Neural cell (in vitro differentiated cells): ENCODE results near the gene PRKAB1. TPM values are rescaled to one million over a fixed set of nuclear protein-coding genes. Genes with fewer than 3 reads are reported as not detected.

Experiments used
- H2AFZ ChIP-seq: fragments of 200-600, 300-800 bp; sonication (generic), shearing (Covaris generic); 2 replicates; pipeline ENCODE4 v1.6.0; 2014; ENCODE audit warnings: low read depth, mild to moderate bottlenecking, antibody characterized with exemption, low read length, moderate library complexity
- H3F3A ChIP-seq: fragments of 200-600 bp; shearing (Covaris generic); 2 replicates; pipeline ENCODE4 v1.6.1; 2016; ENCODE audit warnings: mild to moderate bottlenecking, moderate library complexity, mixed read lengths, antibody characterized with exemption, low read length; ENCODE audit not compliant: insufficient read depth, poor library complexity, severe bottlenecking
- H3K27ac ChIP-seq: fragments of 200-600, 300-800 bp; sonication (generic), shearing (Covaris generic); 2 replicates; pipeline ENCODE4 v1.5.1; 2014; ENCODE audit warnings: mild to moderate bottlenecking, low read length, moderate library complexity
- H3K27me3 ChIP-seq: fragments of 300-800, 200-600 bp; sonication (generic), shearing (Covaris generic); 2 replicates; pipeline ENCODE4 v1.6.0; 2014; ENCODE audit warnings: mild to moderate bottlenecking, low read depth, low read length, moderate library complexity; ENCODE audit not compliant: insufficient read depth
- H3K36me3 ChIP-seq: fragments of 300-800, 200-600 bp; sonication (generic), shearing (Covaris generic); 2 replicates; pipeline ENCODE4 v1.5.1; 2014; ENCODE audit warnings: mild to moderate bottlenecking, antibody characterized with exemption, low read length, moderate library complexity; ENCODE audit not compliant: insufficient read depth
- H3K4me2 ChIP-seq: fragments of 300-800, 200-600 bp; sonication (generic), shearing (Covaris generic); 2 replicates; pipeline ENCODE4 v1.6.0; 2014; ENCODE audit warnings: mild to moderate bottlenecking, low read length
- H3K4me3 ChIP-seq: fragments of 300-800, 200-600 bp; sonication (generic), shearing (Covaris generic); 2 replicates; pipeline ENCODE4 v1.5.1; 2014; ENCODE audit warnings: mild to moderate bottlenecking, low read length, moderate library complexity
- H3K79me2 ChIP-seq: fragments of 200-600 bp; shearing (Covaris generic); replicated peaks from 2 replicates; pipeline ENCODE4 v1.6.0; 2014; ENCODE audit warnings: mild to moderate bottlenecking, low read length, moderate library complexity; ENCODE audit not compliant: insufficient read depth
- H3K9ac ChIP-seq: fragments of 300-800, 200-600 bp; sonication (generic), shearing (Covaris generic); 2 replicates; pipeline ENCODE4 v1.6.1; 2016; ENCODE audit warnings: mild to moderate bottlenecking, low read length, mixed read lengths
- H3K9me2 ChIP-seq: fragments of 200-600 bp; shearing (Covaris generic); 2 replicates; pipeline ENCODE4 v1.6.1; 2016; ENCODE audit warnings: mild to moderate bottlenecking, low read length, mixed read lengths; ENCODE audit not compliant: insufficient read depth
- H3K9me3 ChIP-seq: fragments of 200-600, 300-800 bp; sonication (generic), shearing (Covaris generic); 2 replicates; pipeline ENCODE4 v1.6.1; 2016; ENCODE audit warnings: mild to moderate bottlenecking, mixed run types, low read length, moderate library complexity, mixed read lengths
- H4K20me1 ChIP-seq: fragments of 200-600 bp; shearing (Covaris generic); 2 replicates; pipeline ENCODE4 v1.6.1; 2016; ENCODE audit warnings: mild to moderate bottlenecking, mixed run types; ENCODE audit not compliant: insufficient read depth
- CTCF ChIP-seq: fragments of 450-650 bp; IDR thresholded peaks from 2 replicates; pipeline ENCODE4 v1.5.1; 2014; ENCODE audit warnings: antibody characterized with exemption, mild to moderate bottlenecking, moderate library complexity; ENCODE audit not compliant: poor library complexity, severe bottlenecking
- EP300 ChIP-seq: fragments of 450-650 bp; conservative IDR thresholded peaks from 2 replicates; pipeline ENCODE4 v1.6.1; 2014; ENCODE audit warnings: antibody characterized with exemption, mild to moderate bottlenecking, moderate library complexity; ENCODE audit not compliant: poor library complexity, severe bottlenecking
- EZH2 ChIP-seq: fragments of 200-600, 300-800 bp; shearing (Covaris generic), sonication (generic); IDR thresholded peaks from 2 replicates; pipeline ENCODE4 v1.6.1; 2014; ENCODE audit warnings: antibody characterized with exemption, low read length, borderline replicate concordance, mild to moderate bottlenecking; ENCODE audit not compliant: insufficient read depth, poor library complexity, severe bottlenecking
- MXI1 ChIP-seq: fragments of 450-650 bp; conservative IDR thresholded peaks from 2 replicates; pipeline ENCODE4 v1.6.1; 2014; ENCODE audit warnings: antibody characterized with exemption, mild to moderate bottlenecking; ENCODE audit not compliant: poor library complexity, severe bottlenecking
- POLR2AphosphoS5 ChIP-seq: IDR thresholded peaks from 2 replicates; pipeline ENCODE4 v1.6.1; 2012
- RAD21 ChIP-seq: fragments of 450-650 bp; conservative IDR thresholded peaks from 2 replicates; pipeline ENCODE4 v1.6.1; 2014; ENCODE audit warnings: antibody characterized with exemption, mild to moderate bottlenecking, moderate library complexity
- SMC3 ChIP-seq: fragments of 450-650 bp; conservative IDR thresholded peaks from 2 replicates; pipeline ENCODE4 v1.6.1; 2014; ENCODE audit warnings: antibody characterized with exemption, mild to moderate bottlenecking, moderate library complexity; ENCODE audit not compliant: poor library complexity
- TAF1 ChIP-seq: IDR thresholded peaks from 2 replicates; pipeline ENCODE4 v1.6.1; 2012; ENCODE audit warnings: low read depth
- polyA plus RNA-seq: library from polyadenylated mRNA; depleted of rRNA; stranded (reverse); fragments of >200 nt; gene quantifications from 2 replicates; pipeline ENCODE4 v1.2.3, GENCODE V29; 2014
- TF ChIP-seq, protein P1 (sequence below): IDR thresholded peaks from 2 replicates; pipeline ENCODE4 v1.6.1; 2012; ENCODE audit warnings: borderline replicate concordance

The PRKAB1 gene
- polyA plus RNA-seq, 1 donor from 2014 or later: 38.0 TPM

DNA sequence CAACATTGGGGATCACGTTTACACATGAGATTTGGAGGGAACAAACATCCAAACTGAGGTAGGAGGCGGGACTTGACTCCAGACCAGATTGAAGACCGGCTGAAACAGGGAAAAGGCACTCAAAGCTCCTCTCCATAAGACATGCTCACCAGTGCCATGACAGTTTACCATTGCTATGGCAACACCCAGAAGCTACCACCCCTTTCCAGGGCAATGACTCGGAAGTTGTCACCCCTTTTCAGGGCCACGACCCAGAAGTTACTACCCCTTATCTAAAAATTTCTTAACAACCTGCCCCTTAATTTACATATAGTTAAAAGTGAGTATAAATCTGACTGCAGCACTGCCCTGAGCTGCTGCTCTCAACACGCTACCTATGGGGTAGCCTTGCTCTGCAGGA lies 40.2 kb upstream of the PRKAB1 start:
- Histone ChIP-seq H3K79me2 (no peaks in the 10 kb centered on the region), H3K27ac (no peak overlapping the region), H3K9me2 (no peaks in the 10 kb centered on the region), H3K36me3 (no peaks in the 10 kb centered on the region), H3K4me2 (no peak overlapping the region), H2AFZ (no peak overlapping the region), H3K4me3 (no peak overlapping the region), H4K20me1 (no peaks in the 10 kb centered on the region), H3K27me3 (no peaks in the 10 kb centered on the region), H3F3A (no peaks in the 10 kb centered on the region), H3K9ac (no peak overlapping the region), H3K9me3 (no peaks in the 10 kb centered on the region)
- no peak for TF ChIP-seq POLR2AphosphoS5
- no peak for TF ChIP-seq RAD21
- TF ChIP-seq TAF1: no peak
- no peak for TF ChIP-seq MXI1

- Histone ChIP-seq H3K36me3 (no peaks in the 10 kb centered on the region), H3K79me2 (no peaks in the 10 kb centered on the region), H4K20me1 (no peaks in the 10 kb centered on the region), H3K9me2 (no peaks in the 10 kb centered on the region), H2AFZ (no peak overlapping the region), H3K27me3 (no peaks in the 10 kb centered on the region), H3K9me3 (no peaks in the 10 kb centered on the region), H3K4me3 (peak overlapping the region; percentile 11), H3K4me2 (no peak overlapping the region), H3K27ac (no peak overlapping the region), H3F3A (no peaks in the 10 kb centered on the region), H3K9ac (no peak overlapping the region)
- TF ChIP-seq RAD21: no peak
- no peak for TF ChIP-seq POLR2AphosphoS5
- TF ChIP-seq, protein P1, sequence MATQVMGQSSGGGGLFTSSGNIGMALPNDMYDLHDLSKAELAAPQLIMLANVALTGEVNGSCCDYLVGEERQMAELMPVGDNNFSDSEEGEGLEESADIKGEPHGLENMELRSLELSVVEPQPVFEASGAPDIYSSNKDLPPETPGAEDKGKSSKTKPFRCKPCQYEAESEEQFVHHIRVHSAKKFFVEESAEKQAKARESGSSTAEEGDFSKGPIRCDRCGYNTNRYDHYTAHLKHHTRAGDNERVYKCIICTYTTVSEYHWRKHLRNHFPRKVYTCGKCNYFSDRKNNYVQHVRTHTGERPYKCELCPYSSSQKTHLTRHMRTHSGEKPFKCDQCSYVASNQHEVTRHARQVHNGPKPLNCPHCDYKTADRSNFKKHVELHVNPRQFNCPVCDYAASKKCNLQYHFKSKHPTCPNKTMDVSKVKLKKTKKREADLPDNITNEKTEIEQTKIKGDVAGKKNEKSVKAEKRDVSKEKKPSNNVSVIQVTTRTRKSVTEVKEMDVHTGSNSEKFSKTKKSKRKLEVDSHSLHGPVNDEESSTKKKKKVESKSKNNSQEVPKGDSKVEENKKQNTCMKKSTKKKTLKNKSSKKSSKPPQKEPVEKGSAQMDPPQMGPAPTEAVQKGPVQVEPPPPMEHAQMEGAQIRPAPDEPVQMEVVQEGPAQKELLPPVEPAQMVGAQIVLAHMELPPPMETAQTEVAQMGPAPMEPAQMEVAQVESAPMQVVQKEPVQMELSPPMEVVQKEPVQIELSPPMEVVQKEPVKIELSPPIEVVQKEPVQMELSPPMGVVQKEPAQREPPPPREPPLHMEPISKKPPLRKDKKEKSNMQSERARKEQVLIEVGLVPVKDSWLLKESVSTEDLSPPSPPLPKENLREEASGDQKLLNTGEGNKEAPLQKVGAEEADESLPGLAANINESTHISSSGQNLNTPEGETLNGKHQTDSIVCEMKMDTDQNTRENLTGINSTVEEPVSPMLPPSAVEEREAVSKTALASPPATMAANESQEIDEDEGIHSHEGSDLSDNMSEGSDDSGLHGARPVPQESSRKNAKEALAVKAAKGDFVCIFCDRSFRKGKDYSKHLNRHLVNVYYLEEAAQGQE: no peak
- no peak for TF ChIP-seq SMC3
- TF ChIP-seq CTCF: no peak
- no peak for TF ChIP-seq MXI1
- TF ChIP-seq EP300: no peak
- no peak for TF ChIP-seq EZH2
- no peak for TF ChIP-seq TAF1
These were observed 37.6 kb upstream of the PRKAB1 start for GRCh38 chr12:119630223-119630780.
